Karpas-422 (cell line): ENCODE results near the gene PPP4R2. TPM values are rescaled to one million over a fixed set of nuclear protein-coding genes. Genes with fewer than 3 reads are reported as not detected.
"Not testable (repeated sequence)": the region's sequence is repeated elsewhere in the genome, so short reads cannot be mapped to it uniquely, and the experiment has no call there.

ENCODE experiments used
- DNase-seq: peaks from one replicate; pipeline ENCODE4 v3.0.0-alpha.2; 2015
- H2AFZ ChIP-seq: fragments of 200-600 bp; sonication (generic); 2 replicates; pipeline ENCODE4 v1.6.1; 2014; ENCODE audit warnings: antibody characterized with exemption, low read length, mixed read lengths
- H3K27ac ChIP-seq: fragments of 200-600 bp; sonication (generic); 2 replicates; pipeline ENCODE4 v1.5.1; 2014; ENCODE audit warnings: mild to moderate bottlenecking, low read length, moderate library complexity
- H3K27me3 ChIP-seq: fragments of 200-600 bp; sonication (generic); 2 replicates; pipeline ENCODE4 v1.6.1; 2014; ENCODE audit warnings: low read length, mixed read lengths
- H3K36me3 ChIP-seq: fragments of 200-600 bp; sonication (generic); 2 replicates; pipeline ENCODE4 v1.6.1; 2014; ENCODE audit warnings: low read length, mixed read lengths; ENCODE audit not compliant: insufficient read depth
- H3K4me1 ChIP-seq: fragments of 200-600 bp; sonication (generic); 2 replicates; pipeline ENCODE4 v1.6.1; 2014; ENCODE audit warnings: mild to moderate bottlenecking, low read length, mixed read lengths
- H3K4me2 ChIP-seq: fragments of 200-600 bp; sonication (generic); 2 replicates; pipeline ENCODE4 v1.6.1; 2014; ENCODE audit warnings: low read length, low read depth, mild to moderate bottlenecking; ENCODE audit not compliant: poor library complexity, severe bottlenecking
- H3K4me3 ChIP-seq: fragments of 200-600 bp; sonication (generic); 2 replicates; pipeline ENCODE4 v1.5.1; 2014; ENCODE audit warnings: mild to moderate bottlenecking, antibody characterized with exemption, low read length, mixed read lengths
- H3K79me2 ChIP-seq: fragments of 200-600 bp; sonication (generic); 2 replicates; pipeline ENCODE4 v1.6.1; 2014; ENCODE audit warnings: mild to moderate bottlenecking, low read length, mixed read lengths
- H3K9ac ChIP-seq: fragments of 200-600 bp; sonication (generic); 2 replicates; pipeline ENCODE4 v1.6.0; 2014; ENCODE audit warnings: low read length
- H3K9me2 ChIP-seq: fragments of 200-600 bp; sonication (generic), shearing (Covaris generic); replicated peaks from 2 replicates; pipeline ENCODE4 v1.6.0; 2014; ENCODE audit warnings: mild to moderate bottlenecking, low read length, moderate library complexity; ENCODE audit not compliant: insufficient read depth
- H3K9me3 ChIP-seq: fragments of 300-700, 200-600 bp; sonication (generic); 2 replicates; pipeline ENCODE4 v1.6.1; 2014; ENCODE audit warnings: low read length, mixed read lengths
- H4K20me1 ChIP-seq: fragments of 200-600 bp; sonication (generic); 2 replicates; pipeline ENCODE4 v1.6.1; 2014; ENCODE audit warnings: mild to moderate bottlenecking, antibody characterized with exemption, low read length, low read depth; ENCODE audit not compliant: insufficient read depth
- total RNA-seq: library from RNA; depleted of rRNA; stranded (reverse); fragments of >200 nt; shearing (Covaris generic); gene quantifications from 2 replicates; pipeline ENCODE4 v1.2.3, GENCODE V29; 2014; ENCODE audit warnings: low replicate concordance

The PPP4R2 gene
- total RNA-seq, 1 experiment from 2014 or later, result 61.5 TPM

- not testable (repeated sequence) for DNase-seq, H3K9me3 ChIP-seq, H3K9ac ChIP-seq, H3K9me2 ChIP-seq, H2AFZ ChIP-seq, H3K4me3 ChIP-seq, H3K27ac ChIP-seq, H3K4me2 ChIP-seq, H3K27me3 ChIP-seq
- H3K4me1 ChIP-seq, result peaks cover 24% of the 10 kb centered on the region
- H4K20me1 ChIP-seq, result peaks cover 71% of the 10 kb centered on the region
- peaks cover 52% of the 10 kb centered on the region; the same call in 1 of the 2 replicates for H3K36me3 ChIP-seq
- peaks cover 99% of the 10 kb centered on the region for H3K79me2 ChIP-seq
Observed at GRCh38 chr3:73003050-73003449, 6.4 kb downstream of the PPP4R2 start.

DNA sequence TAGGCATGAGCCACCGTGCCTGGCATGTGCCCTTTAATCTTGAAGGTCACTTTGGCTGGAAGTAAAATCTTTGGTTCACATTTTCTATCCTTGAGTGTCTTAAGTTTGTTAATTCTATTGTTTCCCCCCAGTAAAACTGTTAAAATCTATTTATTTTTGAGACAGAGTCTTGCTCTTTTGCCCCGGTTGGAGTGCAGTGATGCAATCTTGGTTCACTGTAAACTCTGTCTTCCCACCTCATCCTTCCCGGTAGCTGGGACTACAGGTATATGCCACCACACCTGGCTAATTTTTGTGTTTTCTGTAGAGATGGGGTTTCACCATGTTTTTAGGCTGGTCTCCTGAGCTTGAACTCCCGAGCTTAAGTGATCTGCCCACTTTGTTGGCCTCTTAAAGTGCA is 7.7 kb downstream of the PPP4R2 start:
- H3K4me2 ChIP-seq, result no peak overlapping the region
- no peak overlapping the region for H3K9ac ChIP-seq
- peaks cover 99% of the 10 kb centered on the region for H3K79me2 ChIP-seq
- H3K4me1 ChIP-seq, result peaks cover 11% of the 10 kb centered on the region
- H2AFZ ChIP-seq, result no peak overlapping the region
- no peak overlapping the region for H3K4me3 ChIP-seq
- no peaks in the 10 kb centered on the region for H3K9me3 ChIP-seq
- peaks cover 70% of the 10 kb centered on the region for H4K20me1 ChIP-seq
- peaks cover 51% of the 10 kb centered on the region; the same call in 1 of the 2 replicates for H3K36me3 ChIP-seq
- no peak for DNase-seq
- no peaks in the 10 kb centered on the region for H3K9me2 ChIP-seq
- no peak overlapping the region for H3K27ac ChIP-seq
- no peaks in the 10 kb centered on the region for H3K27me3 ChIP-seq

GRCh38 chr3:73007992-73008712 is 11.5 kb downstream of the PPP4R2 start:
- Histone ChIP-seq H3K4me1 (no peaks in the 10 kb centered on the region), H3K9me2 (no peaks in the 10 kb centered on the region), H3K9me3 (no peaks in the 10 kb centered on the region), H4K20me1 (peaks cover 89% of the 10 kb centered on the region), H3K36me3 (peaks cover 41% of the 10 kb centered on the region; the same call in 1 of the 2 replicates), H3K4me3 (no peak overlapping the region), H3K4me2 (no peak overlapping the region), H3K9ac (no peak overlapping the region), H2AFZ (no peak overlapping the region), H3K27me3 (no peaks in the 10 kb centered on the region), H3K79me2 (peaks cover 100% of the 10 kb centered on the region), H3K27ac (no peak overlapping the region)
- DNase-seq, result no peak

GRCh38 chr3:73009008-73009407 is 12.4 kb downstream of the PPP4R2 start:
- Histone ChIP-seq H3K4me2 (no peak overlapping the region), H4K20me1 (peaks cover 89% of the 10 kb centered on the region), H3K27ac (no peak overlapping the region), H3K9me3 (no peaks in the 10 kb centered on the region), H2AFZ (no peak overlapping the region), H3K36me3 (peaks cover 48% of the 10 kb centered on the region; the same call in 1 of the 2 replicates), H3K4me3 (no peak overlapping the region), H3K79me2 (peaks cover 100% of the 10 kb centered on the region), H3K9me2 (no peaks in the 10 kb centered on the region), H3K4me1 (no peaks in the 10 kb centered on the region), H3K9ac (no peak overlapping the region), H3K27me3 (no peaks in the 10 kb centered on the region)
- DNase-seq, result no peak

- Histone ChIP-seq H3K9me3 (no peaks in the 10 kb centered on the region), H3K27me3 (no peaks in the 10 kb centered on the region), H3K79me2 (peaks cover 100% of the 10 kb centered on the region), H3K4me1 (no peaks in the 10 kb centered on the region), H3K4me3 (no peak overlapping the region), H3K36me3 (peaks cover 53% of the 10 kb centered on the region; the same call in 1 of the 2 replicates), H2AFZ (no peak overlapping the region), H3K9me2 (no peaks in the 10 kb centered on the region), H4K20me1 (peaks cover 87% of the 10 kb centered on the region), H3K27ac (no peak overlapping the region), H3K4me2 (no peak overlapping the region), H3K9ac (no peak overlapping the region)
- no peak for DNase-seq
Observed at GRCh38 chr3:73009750-73010149, 13.1 kb downstream of the PPP4R2 start.

GRCh38 chr3:73010158-73010557 is 13.5 kb downstream of the PPP4R2 start:
- no peaks in the 10 kb centered on the region for H3K9me2 ChIP-seq
- DNase-seq, result no peak
- no peak overlapping the region for H2AFZ ChIP-seq
- H3K27me3 ChIP-seq, result no peaks in the 10 kb centered on the region
- H3K27ac ChIP-seq, result no peak overlapping the region
- no peaks in the 10 kb centered on the region for H3K9me3 ChIP-seq
- H3K9ac ChIP-seq, result no peak overlapping the region
- H3K4me2 ChIP-seq, result no peak overlapping the region
- no peak overlapping the region for H3K4me3 ChIP-seq
- no peaks in the 10 kb centered on the region for H3K4me1 ChIP-seq
- peaks cover 100% of the 10 kb centered on the region for H3K79me2 ChIP-seq
- peaks cover 55% of the 10 kb centered on the region; the same call in 1 of the 2 replicates for H3K36me3 ChIP-seq
- peaks cover 88% of the 10 kb centered on the region for H4K20me1 ChIP-seq

- H2AFZ ChIP-seq, result no peak overlapping the region
- H3K9ac ChIP-seq, result no peak overlapping the region
- H3K9me2 ChIP-seq, result no peaks in the 10 kb centered on the region
- H3K4me2 ChIP-seq, result no peak overlapping the region
- H3K4me3 ChIP-seq, result no peak overlapping the region
- no peaks in the 10 kb centered on the region for H3K9me3 ChIP-seq
- H3K79me2 ChIP-seq, result peaks cover 100% of the 10 kb centered on the region
- no peak overlapping the region for H3K27ac ChIP-seq
- no peaks in the 10 kb centered on the region for H3K27me3 ChIP-seq
- peaks cover 58% of the 10 kb centered on the region for H4K20me1 ChIP-seq
- H3K4me1 ChIP-seq, result no peaks in the 10 kb centered on the region
- peaks cover 24% of the 10 kb centered on the region; the same call in 1 of the 2 replicates for H3K36me3 ChIP-seq
- no peak for DNase-seq
Observed at GRCh38 chr3:73018298-73018697, 21.7 kb downstream of the PPP4R2 start.

- no peaks in the 10 kb centered on the region for H3K9me3 ChIP-seq
- H2AFZ ChIP-seq, result no peak overlapping the region
- H4K20me1 ChIP-seq, result peaks cover 54% of the 10 kb centered on the region
- H3K27me3 ChIP-seq, result no peaks in the 10 kb centered on the region
- no peak overlapping the region for H3K9ac ChIP-seq
- H3K9me2 ChIP-seq, result no peaks in the 10 kb centered on the region
- peaks cover 18% of the 10 kb centered on the region; the same call in 1 of the 2 replicates for H3K36me3 ChIP-seq
- no peaks in the 10 kb centered on the region for H3K4me1 ChIP-seq
- no peak overlapping the region for H3K4me3 ChIP-seq
- no peak for DNase-seq
- H3K4me2 ChIP-seq, result no peak overlapping the region
- peaks cover 100% of the 10 kb centered on the region for H3K79me2 ChIP-seq
- no peak overlapping the region for H3K27ac ChIP-seq
Observed at GRCh38 chr3:73018790-73019441, 22.3 kb downstream of the PPP4R2 start.
